Keratinocyte (primary cell): ENCODE data around the gene MBNL2.

Experiments
- EZH2 ChIP-seq: IDR thresholded peaks from one replicate; pipeline ENCODE4 v1.6.1; 2012; ENCODE audit warnings: inconsistent platforms, mild to moderate bottlenecking, low read length, moderate library complexity
- TF ChIP-seq, protein P1 (sequence below), 3 experiments: IDR thresholded peaks in 1 of 3; conservative IDR thresholded peaks in 1 of 3; optimal IDR thresholded peaks in 1 of 3; 2 replicates in 2 of 3; 3 replicates in 1 of 3; pipeline versions ENCODE3 to v1.5.1; 2011; ENCODE audit warnings: low read length in 3 of 3, mild to moderate bottlenecking in 3 of 3, moderate library complexity in 2 of 3, control low read depth in 1 of 3, inconsistent platforms in 1 of 3; ENCODE audit not compliant: insufficient read depth in 2 of 3; ENCODE audit errors: extremely low read depth in 1 of 3

DNA sequence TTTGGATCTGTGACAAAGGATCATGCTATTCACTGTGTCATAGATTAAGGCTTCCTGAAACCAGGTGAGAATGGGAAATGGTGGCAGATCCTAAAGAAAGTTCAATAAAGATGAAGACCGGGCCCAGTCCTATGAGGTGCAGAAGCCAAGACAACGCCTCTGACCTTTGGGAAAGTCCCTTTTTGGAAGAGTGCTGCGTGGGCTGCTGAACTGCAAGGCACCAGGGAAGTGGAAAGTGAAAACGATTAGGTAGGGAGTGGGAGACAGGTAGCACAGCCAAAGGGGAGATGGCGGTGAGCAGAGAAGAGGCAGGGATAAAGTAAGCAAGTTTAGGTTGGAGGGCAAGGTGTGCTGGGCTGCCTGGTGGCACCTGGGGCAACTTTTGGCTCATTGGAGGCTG lies 16.3 kb downstream of the MBNL2 start:
- TF ChIP-seq, protein P1, sequence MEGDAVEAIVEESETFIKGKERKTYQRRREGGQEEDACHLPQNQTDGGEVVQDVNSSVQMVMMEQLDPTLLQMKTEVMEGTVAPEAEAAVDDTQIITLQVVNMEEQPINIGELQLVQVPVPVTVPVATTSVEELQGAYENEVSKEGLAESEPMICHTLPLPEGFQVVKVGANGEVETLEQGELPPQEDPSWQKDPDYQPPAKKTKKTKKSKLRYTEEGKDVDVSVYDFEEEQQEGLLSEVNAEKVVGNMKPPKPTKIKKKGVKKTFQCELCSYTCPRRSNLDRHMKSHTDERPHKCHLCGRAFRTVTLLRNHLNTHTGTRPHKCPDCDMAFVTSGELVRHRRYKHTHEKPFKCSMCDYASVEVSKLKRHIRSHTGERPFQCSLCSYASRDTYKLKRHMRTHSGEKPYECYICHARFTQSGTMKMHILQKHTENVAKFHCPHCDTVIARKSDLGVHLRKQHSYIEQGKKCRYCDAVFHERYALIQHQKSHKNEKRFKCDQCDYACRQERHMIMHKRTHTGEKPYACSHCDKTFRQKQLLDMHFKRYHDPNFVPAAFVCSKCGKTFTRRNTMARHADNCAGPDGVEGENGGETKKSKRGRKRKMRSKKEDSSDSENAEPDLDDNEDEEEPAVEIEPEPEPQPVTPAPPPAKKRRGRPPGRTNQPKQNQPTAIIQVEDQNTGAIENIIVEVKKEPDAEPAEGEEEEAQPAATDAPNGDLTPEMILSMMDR (optimal IDR thresholded peaks at IDR 0.05 in 1 of 3, IDR thresholded peaks at IDR 0.05 in 1 of 3, conservative IDR thresholded peaks at IDR 0.05 in 1 of 3; ENCODE audit: extremely low read depth in 1 of 3, insufficient read depth in 2 of 3, low read length in 3 of 3): no peak
- TF ChIP-seq EZH2: no peak
